Measurements from ENCODE around the gene PDS5B.

GRCh38 chr13:32824675-32825074 lies 238.4 kb downstream of the PDS5B start:
- TF ChIP-seq EZH2phosphoT487 (IDR thresholded peaks at IDR 0.05; ENCODE audit: borderline replicate concordance): no peak
- no peak for TF ChIP-seq MAX (IDR thresholded peaks at IDR 0.05)
- no peak for TF ChIP-seq POLR2AphosphoS5 (IDR thresholded peaks at IDR 0.05; ENCODE audit: low read depth, low read length)
- TF ChIP-seq SP1 (IDR thresholded peaks at IDR 0.05; ENCODE audit: low read depth): no peak
- TF ChIP-seq CTCF (IDR thresholded peaks at IDR 0.05 in 2 of 3, conservative IDR thresholded peaks at IDR 0.05 in 1 of 3; ENCODE audit: borderline replicate concordance in 1 of 3, insufficient read depth in 1 of 3, low read depth in 2 of 3, low read length in 2 of 3): no peak
- TF ChIP-seq YY1 (IDR thresholded peaks at IDR 0.05; ENCODE audit: extremely low read depth, insufficient replicate concordance, low read depth, low read length): no peak
- no peak for TF ChIP-seq EGR1 (IDR thresholded peaks at IDR 0.05; ENCODE audit: low read depth)
- no peak for TF ChIP-seq EZH2 (IDR thresholded peaks at IDR 0.05)
- TF ChIP-seq ZNF274 (IDR thresholded peaks at IDR 0.05; ENCODE audit: low read depth, low read length): no peak

Data from HCT116 (cell line).